ENCODE data around the gene CD2BP2.
A peak's percentile ranks its signal among the peaks of the same experiment; 100 is the strongest.
"Not testable (repeated sequence)": the region's sequence is repeated elsewhere in the genome, so short reads cannot be mapped to it uniquely, and the experiment has no call there.

Gene CD2BP2

DNA sequence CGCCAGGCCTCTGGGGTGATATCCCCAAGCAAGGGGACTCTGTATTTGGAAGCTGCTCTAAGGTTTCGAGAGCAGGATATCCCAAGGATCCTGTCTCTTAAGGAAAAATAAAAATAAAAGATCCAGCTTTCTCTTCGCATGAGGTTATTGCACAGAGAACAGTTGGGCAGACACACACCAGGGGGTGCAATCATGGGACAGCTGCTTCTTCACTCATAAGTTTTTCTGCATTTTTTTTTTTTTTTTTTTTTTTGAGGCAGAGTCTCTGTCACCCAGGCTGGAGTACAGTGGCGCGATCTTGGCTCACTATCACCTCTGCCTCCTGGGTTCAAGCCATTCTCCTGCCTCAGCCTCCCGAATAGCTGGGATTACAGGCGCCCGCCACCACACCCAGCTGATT, 13.1 kb downstream of the CD2BP2 start:
- DNase-seq, result not testable (repeated sequence)

DNA sequence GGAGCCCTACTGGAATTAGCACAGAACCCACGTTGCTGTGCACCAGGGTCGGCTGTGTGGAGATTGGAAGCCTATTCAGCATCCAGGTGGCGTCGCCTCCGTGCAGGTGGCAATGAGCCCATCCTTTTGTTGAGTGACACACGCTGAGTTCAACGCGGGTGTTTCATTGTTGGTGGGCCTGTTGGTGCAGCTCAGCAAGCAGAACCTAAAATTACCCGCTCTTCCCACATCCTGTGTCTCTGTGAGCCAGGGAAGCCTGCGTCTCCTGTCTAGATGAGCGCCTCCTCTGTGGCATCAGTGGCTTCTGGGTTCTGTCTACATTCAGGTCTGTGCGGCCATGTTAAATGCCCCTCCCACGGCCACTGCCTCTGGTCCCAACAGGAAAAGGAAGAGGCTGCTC, 14.5 kb downstream of the CD2BP2 start:
- no peak for DNase-seq

DNA sequence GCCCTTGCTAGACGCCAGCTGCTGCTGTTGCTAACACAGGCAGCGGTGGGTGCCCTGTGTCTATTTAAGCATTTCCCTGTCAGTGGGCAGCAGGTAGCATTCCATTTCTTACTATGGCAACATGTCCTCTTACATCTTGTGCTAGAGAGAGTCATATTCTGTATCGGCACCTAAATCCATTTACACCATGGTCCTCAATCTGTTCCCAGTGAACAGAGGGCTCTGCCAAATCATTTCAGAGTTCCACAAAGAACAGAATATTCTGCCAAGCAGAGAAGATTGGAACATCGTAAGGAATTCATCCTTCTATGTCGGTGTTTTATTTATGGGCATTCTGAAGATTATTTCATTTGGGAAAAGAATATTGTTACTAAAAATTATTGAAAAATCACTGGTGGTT, 16.4 kb downstream of the CD2BP2 start:
- DNase-seq, result not testable (repeated sequence)

DNA sequence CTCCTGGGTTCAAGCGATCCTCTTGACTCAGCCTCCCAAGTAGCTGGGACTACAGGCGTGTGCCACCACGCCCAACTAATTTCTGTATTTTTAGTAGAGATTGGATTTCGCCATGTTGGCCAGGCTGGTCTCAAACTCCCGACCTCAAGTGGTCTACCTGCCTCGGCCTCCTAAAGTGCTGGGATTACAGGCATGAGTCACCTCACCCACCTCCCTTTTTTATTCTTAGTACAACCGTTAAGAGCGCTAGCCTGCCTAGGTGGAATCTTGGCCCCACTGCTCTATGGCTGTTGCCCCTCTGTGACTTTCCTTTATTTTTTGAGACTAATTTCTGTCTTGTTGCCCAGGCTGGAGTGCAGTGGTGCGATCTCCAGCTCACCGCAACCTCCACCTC, 17.1 kb downstream of the CD2BP2 start:
- DNase-seq, result not testable (repeated sequence)

DNA sequence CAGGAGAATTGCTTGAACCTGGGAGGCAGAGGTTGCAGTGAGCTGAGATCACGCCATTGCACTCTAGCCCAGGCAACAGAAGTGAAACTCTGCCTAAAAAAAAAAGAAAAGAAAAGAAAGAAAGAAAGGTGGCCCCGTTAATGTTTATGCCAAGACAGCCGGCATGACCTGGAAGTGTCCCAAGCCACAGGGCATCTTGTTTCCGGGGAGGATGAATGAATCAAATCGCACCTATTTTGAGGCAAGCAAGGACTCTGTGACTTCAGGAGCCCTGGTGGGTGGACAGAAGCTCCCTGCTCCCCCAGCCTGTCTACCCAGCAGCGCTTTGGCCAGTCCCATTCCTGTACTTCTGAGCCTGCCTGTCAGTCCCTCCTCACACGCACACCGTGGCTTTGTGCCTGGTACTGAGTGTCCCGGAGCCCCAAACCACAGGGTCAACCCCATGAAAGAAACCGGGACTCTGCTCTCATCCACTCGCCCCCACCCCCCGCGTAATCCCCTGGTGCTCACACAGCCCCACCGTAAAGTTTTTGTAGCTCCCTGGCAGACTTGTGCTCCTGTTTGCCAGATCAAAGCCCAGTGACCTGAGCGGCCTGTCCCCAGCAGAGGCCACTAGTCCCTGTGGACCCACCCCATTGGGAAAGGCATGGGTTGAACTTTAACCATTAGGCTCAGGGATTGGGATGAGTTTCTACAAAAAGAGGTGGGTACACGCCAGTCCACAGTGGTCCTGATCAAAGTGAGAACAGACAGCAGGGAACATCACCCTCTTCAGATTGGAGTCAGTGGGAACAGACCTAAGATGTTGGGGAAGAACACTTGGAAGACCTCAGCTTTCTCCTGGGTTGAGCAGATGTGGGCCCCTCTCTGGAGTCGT, 19.3 kb downstream of the CD2BP2 start:
- DNase-seq, result no peak

DNA sequence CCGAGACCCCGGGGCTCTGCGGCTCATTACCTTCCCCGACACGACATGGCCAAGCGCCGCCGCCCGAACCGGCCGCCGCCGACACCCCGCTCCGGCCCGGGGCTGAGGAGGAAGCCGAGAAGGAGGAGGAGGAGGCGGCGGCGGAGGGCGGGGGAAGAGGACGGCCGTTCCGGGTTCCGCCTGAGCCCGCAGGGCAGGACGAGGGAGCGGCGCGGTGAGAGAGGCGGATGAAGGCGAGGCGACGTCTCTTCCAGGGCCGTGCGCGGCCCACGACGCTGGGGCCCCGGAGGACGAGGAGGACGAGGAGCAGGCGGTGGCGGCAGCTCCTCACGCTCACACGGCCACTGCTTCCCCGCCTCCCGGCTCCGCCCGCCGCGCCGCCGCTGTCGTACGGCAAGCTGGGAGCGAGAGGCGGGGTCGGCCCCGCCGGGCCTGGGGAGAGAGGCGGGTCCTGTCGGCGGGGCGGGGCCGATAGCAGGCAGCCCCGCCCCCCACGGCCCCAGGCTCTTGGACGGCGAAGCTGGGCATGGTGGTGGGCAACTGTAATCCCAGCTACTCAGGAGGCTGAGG, 20.0 kb downstream of the CD2BP2 start:
- DNase-seq, result peak; percentile 46 to 88

DNA sequence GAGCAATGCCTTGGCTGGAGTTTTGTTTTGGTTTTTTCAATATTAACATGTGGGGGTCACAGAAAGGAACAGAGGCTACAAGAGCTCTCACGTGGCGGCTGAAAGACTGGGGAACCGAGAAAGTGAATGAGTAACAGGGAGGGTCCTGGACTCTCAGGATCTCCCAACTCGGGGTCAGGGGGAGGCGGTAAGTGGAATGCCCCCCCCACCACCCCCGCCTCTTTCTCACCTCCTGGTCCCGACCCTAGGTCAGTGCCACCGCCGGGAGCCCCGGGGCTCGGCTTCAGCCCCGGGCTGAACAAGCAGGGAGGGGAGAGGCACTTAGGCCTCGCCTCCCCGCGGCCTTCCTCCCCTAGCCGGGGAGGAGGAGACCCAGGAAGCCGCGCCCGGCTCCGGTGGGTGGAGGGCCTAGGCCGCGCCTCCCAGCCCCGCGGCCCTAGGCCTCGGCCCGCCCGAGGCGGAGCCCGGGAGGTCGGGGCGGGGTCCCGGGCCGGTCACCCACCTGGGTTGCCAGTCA, 20.6 kb downstream of the CD2BP2 start:
- peak; percentile 59 to 84 for DNase-seq

DNA sequence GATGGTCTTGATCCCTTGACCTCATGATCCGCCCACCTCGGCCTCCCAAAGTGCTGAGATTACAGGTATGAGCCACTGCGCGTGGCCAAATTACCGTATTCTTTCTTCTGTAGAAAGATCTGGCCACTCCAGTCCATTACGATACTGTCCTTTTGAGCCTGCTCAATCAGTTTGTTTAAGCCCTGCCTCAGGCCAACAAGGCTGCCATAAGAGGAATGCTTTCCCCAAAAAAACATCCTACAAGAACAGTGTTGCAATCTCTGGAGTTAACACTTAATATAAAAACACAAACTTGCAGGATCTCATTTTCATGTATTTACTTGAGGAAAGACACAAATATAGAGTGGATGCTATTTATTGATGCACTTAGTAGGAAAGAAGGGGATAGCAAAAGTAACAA, 30.9 kb downstream of the CD2BP2 start:
- DNase-seq, result not testable (repeated sequence)

DNA sequence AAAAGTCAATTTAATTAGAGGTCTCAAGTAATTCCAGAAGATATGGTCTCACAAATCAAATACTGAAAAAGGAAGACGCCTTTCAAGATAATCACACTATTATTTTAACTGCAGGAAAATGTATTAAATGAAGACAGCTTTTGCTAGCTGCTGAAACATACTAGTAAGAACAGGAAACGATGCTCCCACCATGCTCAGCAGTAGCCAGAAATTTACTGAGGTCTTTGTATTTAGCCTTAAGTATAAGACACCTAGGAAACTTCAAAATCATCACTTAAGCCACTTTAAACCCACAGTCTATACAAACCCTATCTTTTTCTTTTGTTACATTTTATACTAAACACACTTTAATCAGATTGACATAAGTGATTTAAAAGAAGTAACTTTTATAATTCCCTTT, 36.5 kb downstream of the CD2BP2 start:
- not testable (repeated sequence) for DNase-seq

DNA sequence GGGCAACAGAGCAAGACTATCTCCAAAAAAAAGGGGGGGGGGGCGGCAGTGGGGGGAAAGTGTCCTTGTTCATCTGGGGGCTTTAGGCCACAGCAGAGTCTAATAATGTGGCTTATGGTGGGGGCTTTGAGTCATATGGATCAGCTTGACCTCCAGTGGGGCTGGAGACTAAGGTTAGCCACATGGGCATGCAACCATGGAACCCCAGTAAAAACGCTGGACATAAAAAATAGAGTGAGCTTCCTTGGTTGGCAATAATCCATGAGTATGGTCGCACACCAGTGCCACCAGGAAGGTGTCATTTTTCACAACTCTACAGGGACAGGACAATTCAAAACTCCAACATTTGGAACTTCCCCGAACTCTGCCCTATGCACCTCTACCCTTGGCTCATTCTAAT, 44.2 kb downstream of the CD2BP2 start:
- DNase-seq, result not testable (repeated sequence)

DNA sequence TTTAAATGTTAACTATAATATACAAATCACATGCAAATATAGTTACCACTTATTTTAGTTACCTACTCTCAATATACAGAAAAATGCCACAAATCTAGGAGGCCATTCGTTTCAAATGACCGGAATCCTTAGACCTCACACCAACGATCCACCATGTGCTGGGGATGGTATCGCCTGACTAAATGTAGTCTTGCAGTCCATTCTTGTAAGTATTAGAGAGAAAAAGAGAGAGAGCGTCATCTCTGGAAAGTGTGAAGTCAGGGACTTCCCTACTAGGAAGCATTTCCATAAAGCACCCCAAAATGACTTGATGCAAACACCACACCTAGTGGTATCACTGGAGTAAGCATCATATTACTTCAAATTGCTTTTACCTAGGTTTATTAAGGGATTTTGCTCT, 45.9 kb downstream of the CD2BP2 start:
- peak in 1 of 2 experiments; percentile 8 for DNase-seq
